Heart left ventricle (tissue), 16 donors: ENCODE data around the gene OLFM2. TPM values are rescaled to one million over a fixed set of nuclear protein-coding genes. Genes with fewer than 3 reads are reported as not detected.

ENCODE experiments used
- ATAC-seq, 4 donors: fragments of 200-7000 bp; cut with Tn5 transposase; one replicate each; pipeline ENCODE4 v1.9.1; 2020 to 2022; ENCODE audit warnings: moderate library complexity in 4 of 4, mild to moderate bottlenecking in 3 of 4, moderate number of reproducible peaks in 1 of 4
- DNase-seq, 5 donors: peaks; one replicate each; pipeline ENCODE4 v3.0.0-alpha.2; 2020
- H3K27ac ChIP-seq, 12 donors: fragments of 200-600 bp; sonication (generic) in 4 of 12; one replicate each; pipeline versions ENCODE4 v1.5.0 to v1.8.0; 2016 to 2022; ENCODE audit warnings: mild to moderate bottlenecking in 2 of 12
- H3K27me3 ChIP-seq, 9 donors: fragments of 200-600 bp; sonication (generic) in 2 of 9; one replicate each; pipeline versions ENCODE4 v1.5.1 to v1.8.0; 2016 to 2022; ENCODE audit warnings: mild to moderate bottlenecking in 3 of 9
- H3K36me3 ChIP-seq, 9 donors: fragments of 200-600 bp; sonication (generic) in 2 of 9; one replicate each; pipeline versions ENCODE4 v1.5.0 to v1.8.0; 2018 to 2022; ENCODE audit warnings: mild to moderate bottlenecking in 2 of 9
- H3K4me1 ChIP-seq, 12 donors: fragments of 200-600 bp; sonication (generic) in 4 of 12; one replicate each; pipeline versions ENCODE4 v1.5.0 to v1.8.0; 2016 to 2022; ENCODE audit warnings: mild to moderate bottlenecking in 3 of 12
- H3K4me3 ChIP-seq, 12 donors: fragments of 200-600 bp; sonication (generic) in 4 of 12; one replicate each; pipeline versions ENCODE4 v1.5.0 to v1.8.0; 2017 to 2022; ENCODE audit warnings: mild to moderate bottlenecking in 9 of 12, moderate library complexity in 4 of 12
- H3K9me3 ChIP-seq, 12 donors: fragments of 200-600 bp; sonication (generic) in 4 of 12; one replicate each; pipeline versions ENCODE4 v1.5.0 to v1.8.0; 2016 to 2022; ENCODE audit warnings: mild to moderate bottlenecking in 1 of 12
- CTCF ChIP-seq, 12 donors: fragments of 200-600 bp; sonication (generic) in 4 of 12; IDR thresholded peaks; one replicate each; pipeline versions ENCODE4 v1.5.0 to v1.8.0; 2018 to 2022; ENCODE audit warnings: antibody characterized with exemption in 12 of 12, mild to moderate bottlenecking in 5 of 12
- POLR2A ChIP-seq, 2 donors: fragments of 450-650 bp; IDR thresholded peaks; one replicate each; pipeline ENCODE4 v1.6.1; 2017; ENCODE audit warnings: antibody characterized with exemption in 2 of 2, mild to moderate bottlenecking in 2 of 2, moderate library complexity in 2 of 2
- WGBS, 4 donors: extraction: QIAGEN DNeasy Blood & Tissue Kit in 2 of 4; methylation state at CpG; one replicate each; pipeline versions ENCODE4 v1.1.5 to v1.1.7; 2013 to 2018; 5-methylcytosine and 5-hydroxymethylcytosine counted together
- intact Hi-C, 10 donors: fragments of 100-400 bp; cut with DNase I; formaldehyde crosslinking; loops; one replicate each; pipeline versions ENCODE4 v1.11.1 to v1.14.2; 2022
- polyA plus RNA-seq, 2 donors: library from polyadenylated mRNA; stranded (reverse); fragments of 200-250 nt; gene quantifications; one replicate each; pipeline ENCODE4 v1.2.3, GENCODE V29; 2013
- total RNA-seq, 9 donors: library from RNA; depleted of rRNA in 2 of 9; stranded (reverse); fragments of >200 nt in 2 of 9; fragmentation: NEBNext Ultra II Directional in 3 of 9; extraction: Animal tissue kit (Norgen Biotek cat#: 25700) in 3 of 9; gene quantifications; one replicate each; pipeline versions ENCODE4 v1.1.0 to v1.2.4, GENCODE V29; 2016 to 2023
- donor health status: ischemic (EF 13 %, LVEDD 7.1; RV severe dilation, severe dysfunction).
- donor health status: healthy with polysubstance abuse.
- donor health status: DM: no; HTN: yes; CAD: no.
- donor health status: DM: no; HTN: no; CAD: no.
- donor health status: ischemic (EF 25% LVEDD 6.9; RV normal size, moderate dysfunction).
- donor health status: ischemic (EF 25% LVEDD 5.7; RV mildly dilated, moderate dysfunction).
- donor health status: healthy.
- donor health status: DM: yes; HTN: yes; CAD: no.
- donor health status: ischemic (EF 35%, LVEDD 5.7; RV mildly dilated, moderate dysfunction).
- donor health status: nonischemic (EF 11% LVEDD 7.7; RV severe dilation, severe dysfunction).
- donor health status: DM: yes; HTN: yes; CAD: no.
- donor health status: PGD.
- donor health status: ischemic (EF 29% LVEDD 5.4; RV normal size, mild dysfunction).
- donor health status: nonischemic (EF 23%, LVEDD 6.1; RV moderate dilation, normal function).

OLFM2 gene
- total and polyA plus RNA-seq, 11 donors: 0.67 to 4.6 (median 2.4) TPM

DNA sequence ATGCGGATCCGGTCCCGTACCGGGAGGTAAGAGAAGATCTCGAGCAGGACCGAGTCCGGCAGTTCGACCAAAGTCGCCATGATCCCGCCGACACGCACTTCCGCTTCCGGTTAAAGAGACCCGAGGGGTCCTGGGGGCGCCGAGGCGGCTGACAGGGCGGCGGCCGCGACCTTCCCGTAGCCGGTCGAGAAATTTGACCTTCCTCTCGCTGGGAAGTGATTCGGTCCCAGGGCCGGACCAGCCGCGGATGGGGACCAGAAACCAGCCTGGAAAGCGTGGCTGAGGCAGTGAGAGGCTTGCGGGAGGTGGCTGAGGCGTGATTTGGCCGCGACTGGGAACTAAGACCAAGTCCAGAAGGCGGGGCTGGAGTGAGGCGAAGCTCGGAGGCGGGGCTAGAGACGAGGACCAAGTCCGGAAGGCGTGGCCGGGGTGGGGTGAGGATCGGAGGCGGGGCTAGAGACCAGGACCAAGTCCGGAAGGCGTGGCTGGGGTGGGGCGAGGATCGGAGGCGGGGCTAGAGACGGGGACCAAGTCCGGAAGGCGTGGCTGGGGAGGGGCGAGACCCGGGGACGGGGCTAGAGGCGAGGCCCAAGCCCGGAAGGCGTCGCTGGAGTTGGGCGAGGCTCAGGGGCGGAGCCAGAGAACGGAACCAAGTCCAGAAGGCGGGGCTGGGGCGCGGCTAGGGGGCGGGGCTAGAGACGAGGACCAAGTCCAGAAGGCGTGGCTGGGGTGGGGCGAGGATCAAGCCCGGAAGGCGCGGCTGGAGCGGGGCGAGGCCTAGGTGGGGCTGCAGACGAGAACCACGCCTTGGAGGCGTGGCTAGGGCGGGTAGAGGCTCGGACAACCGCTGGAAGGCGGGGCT lies 117.3 kb downstream of the OLFM2 start, which contains the start of gene FBXL12:
TSS of gene FBXL12 (minus strand) at position 346 of the 862 bp plus-strand sequence. CDS start at position 80, 266 bp downstream.
- peaks cover 4 to 26% (median 18%) of the 10 kb centered on the region in 12 donors for H3K4me1 ChIP-seq
- DNase-seq: peak; percentile 100
- peaks cover 0 to 5% (median 1%) of the 10 kb centered on the region in 9 donors for H3K36me3 ChIP-seq
- H3K27me3 ChIP-seq: no peaks in the 10 kb centered on the region
- peak within 1 kb of the TSS; percentile 88 to 98 (median 96) for H3K27ac ChIP-seq
- peak within 1 kb of the TSS; percentile 69 to 98 (median 88) for H3K4me3 ChIP-seq
- H3K9me3 ChIP-seq: no peaks in the 10 kb centered on the region
- intact Hi-C loops: loop anchor here in 4 of 10 donors (1.0 to 5.0 kb wide), 5 partner anchors 16 to 387 kb away; partner anchors contain the start of genes PIN1 (in 2 of the 4) and ZNF561 (in 1 of the 4)
- 0 to 1% (median 1%) methylated on average over 71 to 82 of the region's 82 CpGs for WGBS, 4 donors
- ATAC-seq: peak; percentile 95 to 96 (median 96)
- peak; percentile 36 to 84 for TF ChIP-seq POLR2A (IDR thresholded peaks at IDR 0.05)
- no peak for TF ChIP-seq CTCF (IDR thresholded peaks at IDR 0.05)

DNA sequence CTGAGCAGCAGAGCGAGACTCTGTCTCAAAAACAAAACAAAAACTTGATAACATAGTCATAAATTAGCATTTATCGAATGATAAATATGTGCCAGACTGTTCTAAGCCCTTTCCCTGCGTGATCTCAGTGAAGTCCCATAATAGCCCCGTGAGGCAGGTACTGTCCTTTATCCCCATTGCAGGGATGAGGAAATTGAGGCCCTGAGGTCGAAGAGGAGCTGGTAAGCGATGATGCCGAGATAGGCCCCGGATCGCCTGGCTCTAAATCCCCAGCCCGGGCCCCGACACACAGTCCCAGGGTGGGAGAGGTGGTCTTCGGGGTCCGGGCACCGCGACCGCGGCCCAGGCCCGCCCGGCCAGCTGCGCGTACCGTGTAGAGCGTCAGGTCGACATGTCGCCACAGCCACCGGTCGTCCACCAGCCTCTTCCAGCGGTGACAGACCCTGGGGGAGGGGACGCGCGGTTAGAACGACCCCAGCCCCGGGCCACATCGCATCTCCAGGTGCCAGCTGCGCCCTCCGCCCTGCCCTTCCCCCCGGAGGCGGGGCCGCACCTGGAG lies 118.1 kb downstream of the OLFM2 start:
- DNase-seq (no peak), ATAC-seq (no peak)
- TF ChIP-seq POLR2A (IDR thresholded peaks at IDR 0.05): no peak
- no peak for TF ChIP-seq CTCF (IDR thresholded peaks at IDR 0.05)
- 4 to 5% (median 4%) methylated on average over 37 to 39 of the region's 39 CpGs for WGBS, 4 donors
- H3K27ac ChIP-seq: peak overlapping the region; percentile 88 to 98 (median 96)
- peaks cover 0 to 12% (median 7%) of the 10 kb centered on the region in 9 donors for H3K36me3 ChIP-seq
- intact Hi-C loops: loop anchor here in 2 of 10 donors (2.0 to 5.0 kb wide), 2 partner anchors 17 to 386 kb away; partner anchors contain the start of gene PIN1 (in 1 of the 2)
- H3K9me3 ChIP-seq: no peaks in the 10 kb centered on the region
- H3K27me3 ChIP-seq: no peaks in the 10 kb centered on the region
- peaks cover 4 to 26% (median 18%) of the 10 kb centered on the region in 12 donors for H3K4me1 ChIP-seq
- H3K4me3 ChIP-seq: peak overlapping the region; percentile 69 to 98 (median 88)

DNA sequence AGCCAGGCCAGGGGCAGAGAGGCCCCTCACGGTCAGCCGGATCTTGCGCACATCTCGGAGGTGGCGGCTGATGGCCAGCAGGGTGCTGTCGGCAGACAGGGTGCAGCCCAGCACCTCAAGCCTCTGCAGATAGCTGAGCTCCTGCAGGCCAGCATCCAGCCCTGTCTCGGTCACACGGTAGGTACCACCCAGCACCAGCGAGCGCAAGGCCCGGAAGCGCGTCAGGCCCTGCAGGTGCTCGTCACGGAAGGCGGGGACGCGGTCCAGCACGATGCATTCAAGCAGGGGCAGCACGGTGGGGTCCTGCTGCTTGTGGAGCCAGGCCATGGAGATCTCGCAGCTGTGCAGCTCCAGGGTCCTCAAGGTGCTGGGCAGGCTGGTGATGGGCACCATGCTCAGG lies 125.2 kb downstream of the OLFM2 start:
- intact Hi-C loops: no loop called here
- DNase-seq: peak in 1 of 5 donors; percentile 43
- no peak for TF ChIP-seq POLR2A (IDR thresholded peaks at IDR 0.05)
- TF ChIP-seq CTCF (IDR thresholded peaks at IDR 0.05): no peak
- peaks cover 0 to 76% (median 60%) of the 10 kb centered on the region in 9 donors for H3K36me3 ChIP-seq
- H3K27ac ChIP-seq: no peak overlapping the region
- H3K4me3 ChIP-seq: no peak overlapping the region
- H3K9me3 ChIP-seq: no peaks in the 10 kb centered on the region
- no peaks in the 10 kb centered on the region for H3K27me3 ChIP-seq
- 70 to 94% (median 92%) methylated on average over 2 to 21 of the region's 21 CpGs for WGBS, 4 donors
- ATAC-seq: peak in 1 of 4 donors; percentile 32
- H3K4me1 ChIP-seq: no peaks in the 10 kb centered on the region
